Measurements from ENCODE around the gene SMNDC1. TPM values are rescaled to one million over a fixed set of nuclear protein-coding genes. Genes with fewer than 3 reads are reported as not detected.

Gene SMNDC1
- total RNA-seq = 10 to 100 TPM; 24.2 to 26.2 TPM
- polyA plus RNA-seq (ENCODE audit: insufficient read length in 6 of 6) = 10 to 100 TPM; 43.3 to 52.6 (median 46.2) TPM
- long read RNA-seq, donor 1, full-length matches to known transcripts = 11 of 19 reads
- long read RNA-seq, donor 1, partial matches to known transcripts = 8 of 19 reads
- long read RNA-seq, donor 1, other reads (novel, unspliced or antisense) = 0 of 19 reads
- long read RNA-seq, donor 2, full-length matches to known transcripts = 5 of 15 reads
- long read RNA-seq, donor 2, partial matches to known transcripts = 10 of 15 reads
- long read RNA-seq, donor 2, other reads (novel, unspliced or antisense) = 0 of 15 reads
- long read RNA-seq, donor 3, full-length matches to known transcripts = 14 of 14 reads
- long read RNA-seq, donor 3, partial matches to known transcripts = 0 of 14 reads
- long read RNA-seq, donor 3, other reads (novel, unspliced or antisense) = 0 of 14 reads
- long read RNA-seq, donor 4, full-length matches to known transcripts = 1 of 4 reads
- long read RNA-seq, donor 4, partial matches to known transcripts = 1 of 4 reads
- long read RNA-seq, donor 4, other reads (novel, unspliced or antisense) = 2 of 4 reads
- long read RNA-seq, donor 5, full-length matches to known transcripts = 9 of 9 reads
- long read RNA-seq, donor 5, partial matches to known transcripts = 0 of 9 reads
- long read RNA-seq, donor 5, other reads (novel, unspliced or antisense) = 0 of 9 reads
- long read RNA-seq, donor 6, full-length matches to known transcripts = 11 of 11 reads
- long read RNA-seq, donor 6, partial matches to known transcripts = 0 of 11 reads
- long read RNA-seq, donor 6, other reads (novel, unspliced or antisense) = 0 of 11 reads
- long read RNA-seq, donor 7, full-length matches to known transcripts = 6 of 6 reads
- long read RNA-seq, donor 7, partial matches to known transcripts = 0 of 6 reads
- long read RNA-seq, donor 7, other reads (novel, unspliced or antisense) = 0 of 6 reads
- long read RNA-seq, donor 8, full-length matches to known transcripts = 8 of 8 reads
- long read RNA-seq, donor 8, partial matches to known transcripts = 0 of 8 reads
- long read RNA-seq, donor 8, other reads (novel, unspliced or antisense) = 0 of 8 reads
- long read RNA-seq, donor 9 = 0 reads
- long read RNA-seq, donor 10, partial matches to known transcripts = 1 of 1 reads
- long read RNA-seq, donor 10, other reads (novel, unspliced or antisense) = 0 of 1 reads
- long read RNA-seq, donor 11, full-length matches to known transcripts = 7 of 16 reads
- long read RNA-seq, donor 11, partial matches to known transcripts = 9 of 16 reads
- long read RNA-seq, donor 11, other reads (novel, unspliced or antisense) = 0 of 16 reads
- long read RNA-seq, donor 12, full-length matches to known transcripts = 6 of 6 reads
- long read RNA-seq, donor 12, partial matches to known transcripts = 0 of 6 reads
- long read RNA-seq, donor 12, other reads (novel, unspliced or antisense) = 0 of 6 reads

DNA sequence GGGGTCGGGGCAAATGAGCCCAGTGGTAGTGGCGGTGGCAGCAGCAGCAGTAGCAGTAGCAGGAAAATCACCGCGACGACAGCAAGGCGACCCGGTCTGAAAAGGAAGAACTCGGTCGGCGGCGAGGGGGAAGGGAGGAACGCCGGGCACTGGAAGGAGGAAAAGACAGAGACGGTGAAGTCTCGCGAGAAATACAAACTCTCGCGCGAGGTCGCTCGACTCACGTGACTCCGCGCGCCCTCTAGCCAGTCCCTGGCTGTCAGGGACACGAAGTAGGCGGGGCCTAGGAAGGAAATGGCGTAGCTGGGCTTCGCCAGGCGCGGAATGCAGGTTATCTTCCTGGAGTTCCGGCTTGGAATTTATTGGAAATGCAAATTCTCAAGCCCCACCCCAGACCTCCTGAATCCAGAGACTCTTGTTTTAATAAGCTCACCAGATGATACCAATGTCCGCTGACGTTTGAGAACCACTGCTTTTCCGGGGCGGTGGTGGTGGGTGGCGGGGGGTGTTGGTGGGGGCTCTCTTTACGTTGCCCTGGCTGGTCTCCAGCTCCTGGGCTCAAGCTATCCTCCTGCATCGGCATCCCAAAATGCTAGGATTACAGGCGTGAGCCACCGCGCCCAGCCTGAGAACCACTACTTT, at the start of gene SMNDC1:
Gene SMNDC1 (minus strand): TSS at position 141 of the 642 bp plus-strand sequence. CDS start 1,333 bp downstream, outside the sequence.
- H3K4me3 ChIP-seq = peak within 1 kb of the TSS; percentile 73 to 87
- DNase-seq = peak; percentile 96 to 99 (median 98)
- peak within 1 kb of the TSS; percentile 91 to 92 for H3K27ac ChIP-seq
- intact Hi-C loops (cut with DNase I) = no loop called here
- no peaks in the 10 kb centered on the region for H3K27me3 ChIP-seq
- ATAC-seq = peak; percentile 96
- TF ChIP-seq, protein P1, sequence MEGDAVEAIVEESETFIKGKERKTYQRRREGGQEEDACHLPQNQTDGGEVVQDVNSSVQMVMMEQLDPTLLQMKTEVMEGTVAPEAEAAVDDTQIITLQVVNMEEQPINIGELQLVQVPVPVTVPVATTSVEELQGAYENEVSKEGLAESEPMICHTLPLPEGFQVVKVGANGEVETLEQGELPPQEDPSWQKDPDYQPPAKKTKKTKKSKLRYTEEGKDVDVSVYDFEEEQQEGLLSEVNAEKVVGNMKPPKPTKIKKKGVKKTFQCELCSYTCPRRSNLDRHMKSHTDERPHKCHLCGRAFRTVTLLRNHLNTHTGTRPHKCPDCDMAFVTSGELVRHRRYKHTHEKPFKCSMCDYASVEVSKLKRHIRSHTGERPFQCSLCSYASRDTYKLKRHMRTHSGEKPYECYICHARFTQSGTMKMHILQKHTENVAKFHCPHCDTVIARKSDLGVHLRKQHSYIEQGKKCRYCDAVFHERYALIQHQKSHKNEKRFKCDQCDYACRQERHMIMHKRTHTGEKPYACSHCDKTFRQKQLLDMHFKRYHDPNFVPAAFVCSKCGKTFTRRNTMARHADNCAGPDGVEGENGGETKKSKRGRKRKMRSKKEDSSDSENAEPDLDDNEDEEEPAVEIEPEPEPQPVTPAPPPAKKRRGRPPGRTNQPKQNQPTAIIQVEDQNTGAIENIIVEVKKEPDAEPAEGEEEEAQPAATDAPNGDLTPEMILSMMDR (IDR thresholded peaks at IDR 0.05) = no peak
- peaks cover 11 to 65% of the 10 kb centered on the region in 2 donors for H3K4me1 ChIP-seq
- H3K36me3 ChIP-seq = peaks cover 0 to 27% of the 10 kb centered on the region in 2 donors
- no peaks in the 10 kb centered on the region for H3K9me3 ChIP-seq

- Histone ChIP-seq H3K4me1 (peaks cover 0 to 27% of the 10 kb centered on the region in 2 donors), H3K27ac (no peak overlapping the region), H3K9me3 (no peaks in the 10 kb centered on the region), H3K27me3 (no peaks in the 10 kb centered on the region), H3K4me3 (no peak overlapping the region), H3K36me3 (no peaks in the 10 kb centered on the region)
- TF ChIP-seq, protein P1 (IDR thresholded peaks at IDR 0.05) = peak; percentile 55 to 59
- intact Hi-C loops (cut with DNase I) = loop anchor here in 1 of 2 donors (5.0 kb wide), 1 partner anchor 193 kb away; no protein-coding TSS in a partner anchor
- DNase-seq = peak in 2 of 4 donors; percentile 69 to 70
- ATAC-seq = peak; percentile 80
These were observed 49.6 kb upstream of the SMNDC1 start for GRCh38 chr10:110354322-110354766.

DNA sequence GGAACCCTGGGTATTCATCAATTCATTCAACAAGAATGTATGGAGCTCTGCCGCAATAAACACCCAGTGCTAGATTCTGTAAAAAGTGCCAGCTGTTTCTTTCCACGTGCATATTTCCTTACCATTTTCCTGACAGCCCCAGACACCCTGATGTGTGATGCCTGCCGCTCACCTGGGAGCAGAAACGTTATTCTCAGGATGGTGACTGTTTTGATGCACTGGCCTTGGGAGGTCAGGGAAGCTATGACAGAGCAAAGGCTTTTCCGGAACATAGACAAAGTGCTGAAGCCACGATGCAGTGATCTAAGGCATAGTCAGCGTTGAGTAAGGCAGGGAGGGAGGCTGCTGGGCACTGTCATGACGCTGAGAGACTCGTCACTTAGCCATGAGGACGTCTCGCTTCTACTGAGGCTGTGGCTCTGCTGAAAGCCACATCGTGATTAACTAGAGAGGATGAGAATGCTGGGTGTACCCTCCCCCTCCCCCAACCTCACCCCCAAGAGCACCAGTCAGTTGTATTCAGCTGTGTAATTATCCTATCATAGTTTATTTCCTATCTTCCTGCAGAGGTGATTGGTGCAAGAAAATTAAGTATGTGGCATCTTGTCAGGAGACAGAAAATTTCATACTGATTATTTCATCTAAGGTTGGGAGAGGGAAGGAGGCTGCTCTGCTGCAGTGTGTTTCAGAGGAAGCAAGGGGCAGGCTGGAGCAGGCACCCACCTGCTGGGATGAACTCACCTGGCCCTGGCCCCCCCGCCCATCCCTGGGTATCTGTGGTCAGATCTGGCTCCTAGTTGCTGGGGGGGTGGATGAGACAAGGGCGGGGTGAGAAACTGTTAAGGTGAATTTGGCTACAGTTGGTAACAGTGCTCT, 48.8 kb upstream of the SMNDC1 start:
- ATAC-seq (peak; percentile 48), DNase-seq (no peak)
- no peak overlapping the region for H3K4me3 ChIP-seq
- H3K27me3 ChIP-seq = no peaks in the 10 kb centered on the region
- peaks cover 0 to 27% of the 10 kb centered on the region in 2 donors for H3K4me1 ChIP-seq
- TF ChIP-seq, protein P1 (IDR thresholded peaks at IDR 0.05) = no peak
- no peak overlapping the region for H3K27ac ChIP-seq
- intact Hi-C loops (cut with DNase I) = loop anchor here in 1 of 2 donors (5.0 kb wide), 1 partner anchor 194 kb away; no protein-coding TSS in a partner anchor
- H3K9me3 ChIP-seq = no peaks in the 10 kb centered on the region
- no peaks in the 10 kb centered on the region for H3K36me3 ChIP-seq

- no peak for ATAC-seq
- intact Hi-C loops (cut with DNase I) = loop anchor here in 1 of 2 donors (5.0 kb wide), 1 partner anchor 194 kb away; no protein-coding TSS in a partner anchor
These were observed 48.2 kb upstream of the SMNDC1 start for GRCh38 chr10:110352930-110353243.

More at GRCh38 chr10:110352930-110353243, 48.2 kb upstream of the SMNDC1 start:
- H3K36me3 ChIP-seq = no peaks in the 10 kb centered on the region
- DNase-seq = no peak
- TF ChIP-seq, protein P1 (IDR thresholded peaks at IDR 0.05) = no peak
- H3K27ac ChIP-seq = no peak overlapping the region
- H3K27me3 ChIP-seq = no peaks in the 10 kb centered on the region
- no peak overlapping the region for H3K4me3 ChIP-seq
- peaks cover 0 to 27% of the 10 kb centered on the region in 2 donors for H3K4me1 ChIP-seq
- H3K9me3 ChIP-seq = no peaks in the 10 kb centered on the region
